Endodermal cell (in vitro differentiated cells): ENCODE results near the gene ITGA8. TPM values are rescaled to one million over a fixed set of nuclear protein-coding genes. Genes with fewer than 3 reads are reported as not detected.

Source experiments
- DNase-seq: peaks from one replicate; pipeline ENCODE4 v3.0.0-alpha.2; 2017
- H3K27ac ChIP-seq: 2 replicates; pipeline ENCODE4 v1.5.1; 2013; ENCODE audit warnings: mild to moderate bottlenecking, low read depth, low read length, moderate library complexity
- H3K27me3 ChIP-seq: 2 replicates; pipeline ENCODE4 v1.6.1; 2013; ENCODE audit warnings: mild to moderate bottlenecking, low read length, moderate library complexity; ENCODE audit not compliant: insufficient read depth, control insufficient read depth, poor library complexity, severe bottlenecking
- H3K36me3 ChIP-seq: 2 replicates; pipeline ENCODE4 v1.7.0; 2013; ENCODE audit warnings: mild to moderate bottlenecking, low read length, moderate library complexity; ENCODE audit not compliant: control insufficient read depth, insufficient read depth
- H3K4me1 ChIP-seq: one replicate; pipeline ENCODE4 v1.7.0; 2013; ENCODE audit warnings: low read length; ENCODE audit not compliant: control insufficient read depth, insufficient read depth
- H3K4me3 ChIP-seq: 2 replicates; pipeline ENCODE4 v1.5.1; 2013; ENCODE audit warnings: mild to moderate bottlenecking, low read length, moderate library complexity
- H3K9ac ChIP-seq: 2 replicates; pipeline ENCODE4 v1.6.1; 2013; ENCODE audit warnings: mild to moderate bottlenecking, low read length, moderate library complexity; ENCODE audit not compliant: poor library complexity, severe bottlenecking; ENCODE audit errors: extremely low read depth
- H3K9me3 ChIP-seq: 2 replicates; pipeline ENCODE4 v1.6.1; 2013; ENCODE audit warnings: mild to moderate bottlenecking, low read length, moderate library complexity; ENCODE audit not compliant: control insufficient read depth
- H3K27ac Mint-ChIP-seq: 2 replicates; pipeline ENCODE4 v1.8.0; 2020; ENCODE audit warnings: mixed read lengths
- H3K27me3 Mint-ChIP-seq: 2 replicates; pipeline ENCODE4 v1.8.0; 2021; ENCODE audit warnings: mild to moderate bottlenecking, mixed read lengths; ENCODE audit not compliant: insufficient read depth
- H3K36me3 Mint-ChIP-seq: 2 replicates; pipeline ENCODE4 v1.8.0; 2020; ENCODE audit warnings: low read depth, mixed read lengths
- H3K4me1 Mint-ChIP-seq: 2 replicates; pipeline ENCODE4 v1.8.0; 2020; ENCODE audit warnings: mixed read lengths
- H3K4me3 Mint-ChIP-seq: 2 replicates; pipeline ENCODE4 v1.8.0; 2020; ENCODE audit warnings: mild to moderate bottlenecking, moderate library complexity, mixed read lengths
- H3K9me3 Mint-ChIP-seq: 2 replicates; pipeline ENCODE4 v1.8.0; 2020; ENCODE audit warnings: mild to moderate bottlenecking, mixed read lengths
- WGBS, 2 experiments: methylation state at CpG; one replicate each; pipeline versions ENCODE4 v1.1.5 to v1.1.7; 2013; ENCODE audit warnings: missing lambda C conversion rate in 2 of 2, mixed read lengths in 1 of 2; ENCODE audit not compliant: insufficient coverage in 1 of 2, insufficient read length in 1 of 2; 5-methylcytosine and 5-hydroxymethylcytosine counted together
- total RNA-seq, 2 donors: library from RNA; stranded (reverse); fragmentation: NEBNext Ultra II Directional in 1 of 2; extraction: Animal tissue kit (Norgen Biotek cat#: 25700) in 1 of 2; gene quantifications; 2 replicates in 1 of 2; 3 replicates in 1 of 2; pipeline ENCODE4 v1.2.1, GENCODE V29; 2021
- TF ChIP-seq, protein P1 (sequence below): fragments of 200-600 bp; sonication (generic); conservative IDR thresholded peaks from 2 replicates; pipeline ENCODE4 v1.5.0; 2021; ENCODE audit warnings: antibody characterized with exemption, mild to moderate bottlenecking

Gene ITGA8
- total RNA-seq, 2 donors from 2014 or later, result 0.24 to 0.40 TPM

DNA sequence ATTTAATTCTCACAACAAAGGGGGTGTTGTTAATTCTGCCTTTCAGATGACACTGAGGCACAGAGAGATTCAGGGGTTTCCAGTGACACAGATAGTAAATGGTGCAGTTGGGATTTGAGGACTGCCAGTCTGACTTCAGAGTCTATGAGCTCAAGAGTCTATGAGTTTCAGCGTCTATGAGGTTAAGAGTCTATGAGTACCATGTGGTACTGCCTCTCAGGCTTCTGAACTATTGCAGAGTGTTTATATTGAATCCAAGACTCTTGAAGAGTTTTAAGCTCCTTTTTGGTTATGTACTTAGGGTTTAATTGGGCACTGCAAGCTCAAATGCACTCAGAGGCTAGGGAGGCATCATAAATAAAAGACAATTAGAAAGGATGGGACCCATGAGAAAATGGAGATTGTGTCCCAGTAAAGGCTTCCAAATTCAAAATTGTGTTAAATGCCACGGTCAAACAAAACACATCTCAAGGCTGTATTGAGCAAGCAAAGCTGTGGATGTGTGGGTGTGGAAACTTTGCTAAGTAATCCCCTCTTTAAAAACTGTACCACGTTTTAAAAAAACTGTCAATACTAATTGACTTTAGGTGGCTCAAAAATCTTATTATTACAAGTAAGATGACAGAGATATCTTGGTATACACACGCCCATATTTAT is 224.7 kb downstream of the ITGA8 start:
- Histone ChIP-seq H3K4me1 (no peaks in the 10 kb centered on the region), H3K27ac (no peak overlapping the region), H3K4me3 (no peak overlapping the region), H3K9ac (no peak overlapping the region), H3K9me3 (peaks cover 11% of the 10 kb centered on the region), H3K36me3 (no peaks in the 10 kb centered on the region), H3K27me3 (peaks cover 16% of the 10 kb centered on the region)
- TF ChIP-seq, protein P1, sequence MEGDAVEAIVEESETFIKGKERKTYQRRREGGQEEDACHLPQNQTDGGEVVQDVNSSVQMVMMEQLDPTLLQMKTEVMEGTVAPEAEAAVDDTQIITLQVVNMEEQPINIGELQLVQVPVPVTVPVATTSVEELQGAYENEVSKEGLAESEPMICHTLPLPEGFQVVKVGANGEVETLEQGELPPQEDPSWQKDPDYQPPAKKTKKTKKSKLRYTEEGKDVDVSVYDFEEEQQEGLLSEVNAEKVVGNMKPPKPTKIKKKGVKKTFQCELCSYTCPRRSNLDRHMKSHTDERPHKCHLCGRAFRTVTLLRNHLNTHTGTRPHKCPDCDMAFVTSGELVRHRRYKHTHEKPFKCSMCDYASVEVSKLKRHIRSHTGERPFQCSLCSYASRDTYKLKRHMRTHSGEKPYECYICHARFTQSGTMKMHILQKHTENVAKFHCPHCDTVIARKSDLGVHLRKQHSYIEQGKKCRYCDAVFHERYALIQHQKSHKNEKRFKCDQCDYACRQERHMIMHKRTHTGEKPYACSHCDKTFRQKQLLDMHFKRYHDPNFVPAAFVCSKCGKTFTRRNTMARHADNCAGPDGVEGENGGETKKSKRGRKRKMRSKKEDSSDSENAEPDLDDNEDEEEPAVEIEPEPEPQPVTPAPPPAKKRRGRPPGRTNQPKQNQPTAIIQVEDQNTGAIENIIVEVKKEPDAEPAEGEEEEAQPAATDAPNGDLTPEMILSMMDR, result no peak
- no peak overlapping the region for H3K27ac Mint-ChIP-seq
- peaks cover 15% of the 10 kb centered on the region for H3K9me3 Mint-ChIP-seq
- 57% methylated on average over 2 to 3 of the region's 4 CpGs for WGBS, 2 experiments
- H3K36me3 Mint-ChIP-seq, result no peaks in the 10 kb centered on the region
- no peak for DNase-seq
- no peak overlapping the region for H3K4me3 Mint-ChIP-seq
- H3K27me3 Mint-ChIP-seq, result peaks cover 8% of the 10 kb centered on the region
- no peaks in the 10 kb centered on the region for H3K4me1 Mint-ChIP-seq

DNA sequence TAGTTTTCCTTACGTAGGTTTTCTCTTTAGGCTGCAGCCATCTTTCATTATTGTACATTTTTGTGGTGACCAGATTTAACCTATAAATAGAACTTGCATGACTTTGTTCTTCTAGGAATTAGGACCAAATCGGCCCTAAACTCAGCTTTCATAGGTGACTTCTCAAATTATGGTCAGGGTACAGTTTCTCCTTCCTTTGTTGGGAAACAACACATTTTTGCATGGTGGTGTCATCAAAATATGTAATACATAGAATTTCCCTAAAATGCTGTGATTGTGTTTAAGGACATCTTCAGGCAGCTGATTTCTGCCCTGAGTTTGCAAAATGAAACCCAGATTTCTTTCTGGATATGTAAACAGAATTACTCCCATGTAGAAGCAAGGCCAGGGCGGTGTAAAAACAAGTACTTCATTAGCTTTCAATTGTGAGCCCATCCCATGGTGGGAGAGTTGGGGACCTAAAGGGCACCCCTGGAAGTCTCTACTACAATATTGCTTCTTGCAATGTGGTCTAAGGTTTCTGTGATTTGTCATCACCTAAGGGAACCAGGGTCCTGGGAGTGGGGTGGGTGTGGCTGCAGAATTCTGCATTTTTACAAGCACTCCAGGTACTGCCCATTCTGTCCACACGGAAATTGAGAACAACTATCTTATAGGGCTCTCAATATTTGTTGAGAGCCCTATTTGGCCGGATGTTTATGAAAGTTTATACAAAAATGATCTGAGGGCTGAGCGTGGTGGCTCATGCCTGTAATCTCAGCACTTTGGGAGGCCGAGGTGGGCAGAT is 227.7 kb downstream of the ITGA8 start:
- no peak for DNase-seq
- no peaks in the 10 kb centered on the region for H3K36me3 ChIP-seq
- H3K4me1 ChIP-seq, result no peaks in the 10 kb centered on the region
- no peaks in the 10 kb centered on the region for H3K9me3 ChIP-seq
- Mint-ChIP-seq H3K27me3 (peaks cover 13% of the 10 kb centered on the region), H3K27ac (no peak overlapping the region), H3K4me3 (no peak overlapping the region), H3K9me3 (no peaks in the 10 kb centered on the region), H3K4me1 (peaks cover 4% of the 10 kb centered on the region), H3K36me3 (no peaks in the 10 kb centered on the region)
- H3K4me3 ChIP-seq, result no peak overlapping the region
- H3K9ac ChIP-seq, result no peak overlapping the region
- peaks cover 33% of the 10 kb centered on the region for H3K27me3 ChIP-seq
- no peak overlapping the region for H3K27ac ChIP-seq
- WGBS, 2 experiments, result 85 to 89% methylated on average over 7 of the region's 7 CpGs
- TF ChIP-seq, protein P1, result peak; percentile 19

DNA sequence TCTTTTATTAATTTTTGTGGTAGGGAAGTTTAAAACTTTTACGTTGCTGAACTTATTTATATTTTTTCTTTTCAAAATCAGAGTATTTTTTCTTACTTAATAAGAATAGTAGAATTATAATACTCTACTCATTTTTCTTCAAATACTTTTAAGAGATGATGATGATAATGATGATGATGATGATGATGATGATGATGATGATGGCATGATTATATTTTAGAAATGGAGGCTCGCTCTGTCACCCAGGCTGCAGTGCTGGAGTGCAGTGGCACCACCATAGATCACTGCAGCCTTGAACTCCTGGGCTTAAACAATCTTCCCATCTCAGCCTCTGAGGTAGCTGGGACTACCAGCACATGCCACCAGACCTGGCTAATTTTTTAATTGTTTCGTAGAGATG is 230.3 kb downstream of the ITGA8 start:
- no peak overlapping the region for H3K9ac ChIP-seq
- no peak overlapping the region for H3K4me3 ChIP-seq
- no peaks in the 10 kb centered on the region for H3K4me1 ChIP-seq
- H3K27me3 ChIP-seq, result peaks cover 50% of the 10 kb centered on the region
- WGBS, 2 experiments, result 95 to 100% methylated on average over 1 to 2 of the region's 3 CpGs
- peaks cover 21% of the 10 kb centered on the region for H3K27me3 Mint-ChIP-seq
- no peak for DNase-seq
- H3K4me1 Mint-ChIP-seq, result peaks cover 10% of the 10 kb centered on the region
- no peaks in the 10 kb centered on the region for H3K9me3 Mint-ChIP-seq
- H3K4me3 Mint-ChIP-seq, result no peak overlapping the region
- H3K27ac Mint-ChIP-seq, result no peak overlapping the region
- H3K36me3 ChIP-seq, result no peaks in the 10 kb centered on the region
- H3K36me3 Mint-ChIP-seq, result no peaks in the 10 kb centered on the region
- TF ChIP-seq, protein P1, result no peak
- H3K9me3 ChIP-seq, result no peaks in the 10 kb centered on the region
- no peak overlapping the region for H3K27ac ChIP-seq
